CD4-positive, alpha-beta T cell treated with Interleukin-6 at 100 ng/mL for 8 hours (primary cell): ENCODE data around the gene HOOK2.
"Not testable (repeated sequence)": the region's sequence is repeated elsewhere in the genome, so short reads cannot be mapped to it uniquely, and the experiment has no call there.

Source experiments
- DNase-seq: peaks from one replicate; pipeline ENCODE4 v3.0.0-alpha.2; 2020; ENCODE audit warnings: mixed read lengths, low spot score

The HOOK2 gene

DNA sequence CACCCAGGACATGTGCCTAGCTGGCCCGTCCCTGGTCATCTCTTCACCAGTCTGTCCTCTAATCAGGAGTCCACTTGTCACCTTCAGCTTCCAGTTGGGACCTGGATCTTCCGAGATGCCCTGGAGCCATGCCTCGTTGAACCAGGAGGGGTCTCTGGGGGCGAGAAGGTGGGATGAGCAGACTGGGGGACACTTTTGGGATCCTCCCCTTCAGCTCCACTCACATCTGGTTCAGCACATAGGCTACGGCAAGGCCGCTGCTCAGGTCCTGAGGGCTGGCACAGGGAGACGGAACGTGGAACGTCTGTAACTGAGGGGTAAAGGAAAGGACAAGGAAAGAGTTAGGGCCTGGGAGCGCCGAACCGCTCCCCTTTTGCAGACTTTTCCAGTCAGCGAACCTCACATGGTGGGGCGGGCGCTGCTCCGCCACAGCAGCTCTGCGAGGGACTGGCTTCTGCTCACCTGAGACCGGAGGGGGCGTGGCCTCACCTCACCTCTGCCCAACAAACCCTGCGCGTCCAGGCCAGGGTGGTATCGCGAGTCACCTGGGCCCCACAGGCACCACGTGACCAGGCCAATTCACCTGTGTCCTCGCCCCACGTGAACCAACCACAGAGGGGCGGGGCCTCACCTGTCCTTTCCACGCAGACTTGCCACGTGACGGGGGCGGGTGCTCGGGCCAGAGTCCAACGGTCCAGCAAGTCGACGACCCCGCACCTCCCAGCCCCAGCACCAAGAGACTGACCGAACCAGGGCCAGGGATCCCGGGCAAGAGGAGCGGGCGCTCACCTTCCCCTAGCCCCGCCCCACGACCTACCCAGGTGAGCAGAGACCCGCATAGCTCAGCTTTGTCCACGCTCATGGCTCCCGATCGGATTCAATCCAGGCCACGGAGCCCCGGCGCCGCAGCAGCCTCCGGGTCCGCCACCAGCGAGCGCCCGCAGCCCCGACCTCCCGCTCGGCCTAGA lies at the start of gene HOOK2:
TSS of gene HOOK2 (minus strand) at position 965 of the 968 bp plus-strand sequence. CDS start at position 862, 103 bp downstream.
- DNase-seq = peak; percentile 48

- no peak for DNase-seq
These were observed 46.4 kb upstream of the HOOK2 start for GRCh38 chr19:12821761-12822160.

GRCh38 chr19:12817810-12818209 lies 42.5 kb upstream of the HOOK2 start:
- not testable (repeated sequence) for DNase-seq

- DNase-seq = not testable (repeated sequence)
These were observed 41.8 kb upstream of the HOOK2 start for GRCh38 chr19:12817188-12817587.

GRCh38 chr19:12815088-12815487 lies 39.7 kb upstream of the HOOK2 start:
- DNase-seq = no peak

DNA sequence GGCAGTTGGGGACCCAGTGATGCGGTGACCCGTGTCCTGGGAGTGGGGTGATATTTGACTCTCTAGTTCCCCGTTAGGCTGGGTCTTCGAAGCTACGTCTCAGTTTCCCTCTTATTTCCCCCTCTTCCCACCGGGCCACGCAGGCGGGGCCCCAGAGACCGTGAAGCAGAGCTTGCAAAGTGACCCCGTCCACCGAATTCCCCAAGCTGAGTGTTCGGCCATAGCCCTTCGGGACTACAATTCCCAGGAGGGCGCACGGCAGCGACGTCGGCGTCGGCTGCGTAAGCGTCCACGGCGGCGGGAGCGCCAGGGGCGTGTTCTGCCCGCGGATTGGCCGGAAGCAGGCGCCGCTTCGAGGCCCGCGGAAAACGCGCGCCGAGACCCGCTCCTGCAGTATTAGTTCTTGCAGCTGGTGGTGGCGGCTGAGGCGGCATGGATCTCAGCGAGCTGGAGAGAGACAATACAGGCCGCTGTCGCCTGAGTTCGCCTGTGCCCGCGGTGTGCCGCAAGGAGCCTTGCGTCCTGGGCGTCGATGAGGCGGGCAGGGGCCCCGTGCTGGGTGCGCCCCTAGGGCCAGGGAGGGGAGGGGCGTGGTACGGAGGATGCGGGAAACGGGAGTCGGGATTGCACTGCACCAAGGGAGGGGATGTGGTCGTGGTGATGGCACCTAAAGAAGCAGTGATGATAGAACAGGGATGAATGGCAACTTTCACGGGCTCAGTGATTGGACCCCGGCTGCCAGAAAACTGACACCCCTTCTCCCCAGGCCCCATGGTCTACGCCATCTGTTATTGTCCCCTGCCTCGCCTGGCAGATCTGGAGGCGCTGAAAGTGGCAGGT lies 31.1 kb upstream of the HOOK2 start, which contains the start of gene RNASEH2A:
TSS of gene RNASEH2A (plus strand) at position 343 of the 840 bp plus-strand sequence. CDS start at position 433, 90 bp downstream.
- peak; percentile 85 for DNase-seq

- no peak for DNase-seq
These were observed 28.7 kb upstream of the HOOK2 start for GRCh38 chr19:12804051-12804450.

DNA sequence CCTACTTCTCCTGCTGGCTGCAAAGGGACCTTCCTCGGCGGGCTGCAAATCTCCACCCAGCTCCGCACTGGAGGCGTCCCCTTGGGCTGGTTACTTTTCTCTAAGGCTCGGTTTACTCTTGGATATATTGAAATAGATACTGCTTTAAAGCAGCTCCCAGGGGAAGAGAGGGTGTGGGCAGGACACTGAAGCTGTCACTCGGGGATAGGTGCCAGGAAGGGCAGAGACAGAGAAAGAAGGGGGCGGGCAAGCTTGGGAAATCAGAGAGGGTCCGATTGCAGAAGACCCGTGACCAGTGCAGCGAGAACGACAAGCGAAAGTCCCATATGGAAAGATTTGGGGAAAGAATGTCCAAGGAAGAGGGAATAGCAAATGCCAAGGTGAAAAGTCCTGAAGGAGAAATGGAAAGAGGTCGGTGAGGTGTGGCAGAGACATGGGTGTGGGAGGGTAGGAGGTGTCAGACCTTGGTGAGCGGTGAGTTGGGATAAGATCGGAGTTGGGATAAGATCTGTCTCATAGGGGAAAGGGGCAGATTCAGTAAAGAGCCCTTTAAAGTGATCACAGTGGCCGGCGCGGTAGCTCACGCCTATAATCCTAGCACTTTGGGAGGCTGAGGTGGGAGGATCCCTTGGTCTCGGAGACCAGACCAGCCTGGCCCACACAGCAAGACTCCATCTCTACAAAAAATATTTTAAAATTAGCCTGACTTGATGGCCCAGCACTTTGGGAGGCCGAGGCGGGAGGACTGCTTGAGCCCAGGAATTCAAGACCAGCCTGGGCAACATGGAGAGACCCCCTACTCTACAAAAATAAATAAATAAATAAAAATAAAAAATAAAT lies 27.1 kb upstream of the HOOK2 start:
- no peak for DNase-seq

DNA sequence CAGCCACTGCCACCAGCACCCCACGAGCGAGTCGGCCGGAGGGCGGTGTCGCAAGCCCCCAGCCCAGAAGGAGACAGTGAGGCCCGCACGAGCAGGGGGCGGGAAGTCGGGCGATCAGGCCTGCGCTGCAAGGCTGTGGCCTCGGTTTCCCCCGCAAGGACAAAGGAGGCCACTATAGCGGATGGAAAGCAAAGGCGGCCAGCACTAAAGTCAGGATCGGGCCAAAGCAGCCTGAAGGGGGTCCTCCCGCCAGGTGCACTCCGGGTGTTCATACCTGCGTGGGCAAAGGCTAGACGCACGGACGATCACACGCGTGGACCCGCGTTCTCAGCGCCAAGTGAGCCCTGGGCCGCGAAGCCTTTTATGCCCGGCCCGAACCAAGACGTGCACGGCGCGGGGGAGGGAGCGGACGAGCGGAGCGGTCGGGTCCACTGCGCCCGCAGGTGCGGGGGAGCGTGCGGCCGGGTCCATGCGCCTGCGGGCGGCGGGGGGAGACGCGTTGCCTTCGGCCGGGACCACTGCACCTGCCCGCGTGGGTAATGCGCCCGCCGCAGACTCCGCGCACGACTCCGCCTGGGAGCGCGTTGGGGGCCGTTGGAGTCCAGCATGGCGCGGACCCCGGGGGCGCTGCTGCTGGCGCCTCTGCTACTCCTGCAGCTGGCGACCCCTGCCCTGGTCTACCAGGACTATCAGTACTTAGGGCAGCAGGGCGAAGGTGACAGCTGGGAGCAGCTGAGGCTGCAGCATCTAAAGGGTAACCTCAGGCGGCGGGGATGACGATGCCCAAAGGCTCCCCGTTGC lies 26.3 kb upstream of the HOOK2 start, which contains the start of the genes PRDX2 and THSD8:
TSS of gene PRDX2 (minus strand) at position 335 of the 801 bp plus-strand sequence. CDS start 539 bp downstream, outside the sequence.
TSS of gene THSD8 (plus strand) at position 604 of the 801 bp plus-strand sequence. CDS start at position 607, 3 bp downstream.
- DNase-seq = peak; percentile 75

DNA sequence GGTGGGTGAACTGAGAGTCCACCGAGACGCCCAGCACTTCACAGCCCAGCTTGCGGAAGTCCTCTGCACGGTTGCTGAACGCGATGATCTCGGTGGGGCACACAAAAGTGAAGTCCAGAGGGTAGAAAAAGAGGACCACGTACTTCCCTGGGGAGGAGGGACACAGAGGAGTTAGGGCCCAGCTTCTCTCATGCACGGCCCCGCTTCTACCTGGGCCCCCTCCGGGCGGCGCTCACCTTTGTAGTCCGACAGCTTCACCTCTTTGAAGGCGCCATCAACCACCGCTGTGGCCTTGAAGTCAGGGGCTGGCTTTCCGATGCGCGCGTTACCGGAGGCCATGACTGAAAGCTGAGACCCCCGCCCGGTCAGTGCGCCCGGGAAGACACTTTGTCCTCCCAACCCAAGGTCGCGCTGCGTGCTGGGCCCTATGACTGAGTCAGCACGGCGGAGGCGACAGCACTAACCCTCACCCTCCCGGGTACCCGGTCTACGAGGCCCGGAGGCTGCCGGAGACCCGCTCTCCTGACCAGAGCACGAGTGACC lies 25.6 kb upstream of the HOOK2 start:
- no peak for DNase-seq

GRCh38 chr19:12800466-12800770 lies 25.1 kb upstream of the HOOK2 start:
- no peak for DNase-seq

DNA sequence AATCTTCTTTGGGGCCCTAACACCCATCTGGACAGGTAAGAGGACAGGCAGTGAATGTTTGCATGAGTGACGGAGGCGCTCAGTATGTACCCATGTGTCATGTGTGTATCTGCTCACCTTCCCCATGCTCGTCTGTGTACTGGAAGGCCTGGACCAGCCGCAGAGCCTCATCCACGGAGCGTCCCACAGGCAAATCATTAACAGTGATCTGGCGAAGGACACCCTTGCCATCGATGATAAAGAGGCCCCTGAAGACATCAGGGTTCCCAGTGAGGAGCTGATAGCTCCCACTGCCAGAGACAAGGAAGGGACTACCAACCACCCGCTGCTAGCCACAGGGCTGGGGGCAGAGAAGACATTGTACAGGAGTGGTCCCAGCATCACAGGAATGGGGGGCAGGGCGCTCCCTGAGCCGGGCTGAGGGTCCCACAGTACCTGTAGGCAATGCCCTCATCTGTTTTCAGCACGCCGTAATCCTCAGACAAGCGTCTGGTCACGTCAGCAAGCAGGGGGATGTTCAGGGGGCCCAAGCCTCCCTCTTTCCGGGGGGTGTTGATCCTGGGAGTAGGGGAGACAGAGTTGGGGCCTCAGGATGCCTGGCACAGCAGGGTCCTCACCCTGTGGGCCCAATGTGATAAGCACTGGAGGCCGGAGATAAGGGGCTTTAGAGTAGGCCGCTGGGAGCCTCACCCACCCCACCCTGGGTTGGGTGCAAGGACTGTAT lies 24.6 kb upstream of the HOOK2 start:
- DNase-seq = no peak

- DNase-seq = not testable (repeated sequence)
These were observed 22.3 kb upstream of the HOOK2 start for GRCh38 chr19:12797607-12798006.

DNA sequence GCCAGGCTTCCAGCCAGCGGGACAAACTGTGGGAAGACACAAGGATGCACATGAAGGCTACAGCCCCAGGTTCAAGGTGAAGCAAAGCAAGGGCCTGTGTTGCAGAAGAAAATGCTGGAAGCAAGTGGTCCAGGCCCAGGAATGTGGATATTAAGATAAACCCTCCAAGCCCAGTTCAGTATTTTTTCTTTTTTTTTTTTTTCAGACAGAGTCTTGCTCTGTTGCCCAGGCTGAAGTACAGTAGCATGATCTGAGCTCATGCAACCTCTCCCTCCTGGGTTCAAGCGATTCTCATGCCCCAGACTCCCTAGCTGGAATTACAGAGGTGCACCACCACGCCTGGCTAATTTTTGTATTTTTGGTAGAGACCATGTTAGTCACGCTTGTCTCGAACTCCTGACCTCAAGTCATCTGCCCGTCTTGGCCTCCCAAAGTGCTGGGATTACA lies 21.8 kb upstream of the HOOK2 start:
- no peak for DNase-seq

DNA sequence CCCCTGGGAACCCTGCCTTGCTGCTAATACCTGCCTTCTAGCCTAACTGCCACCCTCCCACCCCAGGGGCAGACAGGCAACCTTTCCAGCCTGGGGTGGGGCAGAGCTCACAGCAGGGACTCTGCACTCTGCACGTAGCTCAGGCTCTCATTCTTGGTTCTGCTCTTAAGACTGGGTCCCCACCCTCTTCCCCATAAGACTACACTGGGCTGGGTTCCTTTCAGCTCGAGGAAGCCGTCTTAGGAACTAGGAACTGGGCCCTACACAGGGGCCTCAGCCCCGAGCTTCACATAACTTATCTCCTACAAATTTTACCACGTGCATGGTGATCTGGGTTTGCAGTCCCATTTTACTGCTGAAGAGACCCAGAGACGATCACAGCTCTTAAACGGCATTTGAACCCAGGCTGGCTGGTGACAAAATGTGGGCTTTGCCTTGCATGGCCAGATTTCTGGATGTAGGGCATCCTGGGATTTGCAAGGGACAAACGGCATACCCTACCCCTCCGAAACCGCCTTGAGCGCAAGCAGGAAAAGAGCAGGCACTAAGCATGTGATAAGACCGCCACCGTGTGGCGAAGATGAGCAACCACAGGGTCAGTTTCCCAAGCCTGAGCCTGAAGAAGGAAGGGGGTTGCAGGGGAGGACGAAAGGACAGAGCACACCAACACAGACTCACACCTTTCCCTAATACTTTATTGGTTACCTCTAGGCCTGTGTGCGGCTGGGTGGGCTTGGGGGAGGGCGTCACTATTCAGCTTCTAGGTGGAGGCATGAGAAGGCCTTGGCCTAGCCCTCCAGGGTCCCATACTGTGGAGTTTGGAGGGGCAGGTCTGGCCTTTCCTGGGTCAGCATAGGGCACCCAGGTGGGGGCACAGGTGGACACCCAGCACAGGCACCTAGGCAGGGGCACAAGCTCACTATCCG lies 21.1 kb upstream of the HOOK2 start:
- DNase-seq = peak; percentile 79

GRCh38 chr19:12794971-12795381 lies 19.6 kb upstream of the HOOK2 start:
- DNase-seq = no peak

DNA sequence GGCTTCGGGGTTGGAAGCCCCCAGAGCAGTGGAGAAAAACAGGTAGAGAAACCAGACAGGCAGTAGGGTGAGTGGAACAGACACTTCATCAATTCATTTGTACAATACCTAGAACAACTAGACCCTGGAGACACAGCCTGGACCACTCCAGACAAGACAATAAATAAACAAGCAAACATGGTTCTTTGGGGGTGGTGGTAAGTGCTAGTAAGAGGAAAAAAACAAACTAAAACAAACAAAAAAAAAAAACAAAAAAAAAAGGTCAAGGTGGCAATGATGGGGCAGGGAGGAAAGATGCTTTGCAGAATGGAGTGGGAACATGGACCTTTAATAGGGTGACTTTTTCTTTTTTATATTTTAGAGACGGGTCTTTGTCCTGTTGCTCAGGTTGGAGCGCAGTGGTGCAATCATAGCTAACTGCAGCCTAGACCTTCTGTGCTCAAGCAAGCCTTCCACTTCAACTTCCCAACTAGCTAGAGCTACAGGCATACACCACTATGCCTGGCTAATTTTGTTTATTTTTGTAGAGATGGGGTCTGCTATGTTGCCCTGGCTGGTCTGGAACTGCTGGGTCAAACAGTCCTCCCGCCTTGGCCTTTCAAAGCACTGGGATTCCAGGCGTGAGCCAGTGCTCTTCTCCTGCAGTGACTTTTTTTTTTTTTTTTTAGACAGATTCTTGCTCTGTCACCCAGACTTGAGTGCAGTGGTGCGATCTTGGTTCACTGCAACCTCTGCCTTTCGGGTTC lies 19.0 kb upstream of the HOOK2 start:
- DNase-seq = no peak
